ENCODE measurements around the gene KRTAP5-7. TPM values are rescaled to one million over a fixed set of nuclear protein-coding genes. Genes with fewer than 3 reads are reported as not detected.

Gene KRTAP5-7
- polyA plus RNA-seq, 1 donor from 2014 or later: 0.56 TPM

- no peak overlapping the region for H3K9ac ChIP-seq (ENCODE audit: low read length)
- no peaks in the 10 kb centered on the region for H3K9me2 ChIP-seq (ENCODE audit: insufficient read depth, low read length)
- H3K4me3 ChIP-seq (ENCODE audit: low read length): no peak overlapping the region
- no peak overlapping the region for H2AFZ ChIP-seq (ENCODE audit: low read depth, low read length)
- H3K27me3 ChIP-seq (ENCODE audit: insufficient read depth, low read depth, low read length): no peaks in the 10 kb centered on the region
- H3K27ac ChIP-seq (ENCODE audit: low read length): no peak overlapping the region
- no peak overlapping the region for H3K4me2 ChIP-seq (ENCODE audit: low read length)
- H3F3A ChIP-seq (ENCODE audit: insufficient read depth, low read length, poor library complexity, severe bottlenecking): no peaks in the 10 kb centered on the region
- H3K36me3 ChIP-seq (ENCODE audit: insufficient read depth, low read length): no peaks in the 10 kb centered on the region
- H3K9me3 ChIP-seq (ENCODE audit: low read length): no peaks in the 10 kb centered on the region
- H4K20me1 ChIP-seq (ENCODE audit: insufficient read depth): no peaks in the 10 kb centered on the region
- H3K79me2 ChIP-seq (replicated peaks; ENCODE audit: insufficient read depth, low read length): no peaks in the 10 kb centered on the region
- TF ChIP-seq EP300 (conservative IDR thresholded peaks at IDR 0.05; ENCODE audit: poor library complexity, severe bottlenecking): no peak
- no peak for TF ChIP-seq POLR2AphosphoS5 (IDR thresholded peaks at IDR 0.05)
- no peak for TF ChIP-seq EZH2 (IDR thresholded peaks at IDR 0.05; ENCODE audit: borderline replicate concordance, insufficient read depth, low read length, poor library complexity, severe bottlenecking)
- TF ChIP-seq RAD21 (conservative IDR thresholded peaks at IDR 0.05): no peak
- TF ChIP-seq REST (IDR thresholded peaks at IDR 0.05; ENCODE audit: borderline replicate concordance): no peak
- no peak for TF ChIP-seq MXI1 (conservative IDR thresholded peaks at IDR 0.05; ENCODE audit: poor library complexity, severe bottlenecking)
- no peak for TF ChIP-seq TAF1 (IDR thresholded peaks at IDR 0.05; ENCODE audit: low read depth)
- no peak for TF ChIP-seq CTCF (IDR thresholded peaks at IDR 0.05; ENCODE audit: poor library complexity, severe bottlenecking)
- TF ChIP-seq SMC3 (conservative IDR thresholded peaks at IDR 0.05; ENCODE audit: poor library complexity): no peak
These were observed 50.5 kb downstream of the KRTAP5-7 start for GRCh38 chr11:71577469-71578004.

Small RNA genes within 50 kb of the gene (small RNA-seq; reads per million reads assigned to genes)
- 0 reads per million in 3 experiments for gene AP000867.1

Other genes starting within 250 kb of the KRTAP5-7 start
- 30.1 and 37.9 TPM in 2 replicates for gene DHCR7, start 78.9 kb upstream of the KRTAP5-7 start, polyA plus RNA-seq
- gene NADSYN1, start 74.1 kb upstream of the KRTAP5-7 start, polyA plus RNA-seq: 66.9 and 76.8 TPM in 2 replicates
- gene KRTAP5-8, start 10.8 kb downstream of the KRTAP5-7 start, polyA plus RNA-seq: not detected in 2 replicates
- not detected in 2 replicates for gene KRTAP5-9, start 21.2 kb downstream of the KRTAP5-7 start, polyA plus RNA-seq
- gene KRTAP5-10, start 38.3 kb downstream of the KRTAP5-7 start, polyA plus RNA-seq: 0.62 TPM in 1 of 2 replicates, not detected in the other
- not detected in 2 replicates for gene KRTAP5-11, start 55.6 kb downstream of the KRTAP5-7 start, polyA plus RNA-seq

All from neural cell (in vitro differentiated cells).